Liver (tissue), 3 donors: Measurements from ENCODE around the gene ACAD9.

Experiments used
- ATF3 ChIP-seq: IDR thresholded peaks from 2 replicates; pipeline ENCODE4 v1.6.1; 2016; ENCODE audit warnings: antibody characterized with exemption
- CTCF ChIP-seq: fragments of 150-350 bp; IDR thresholded peaks from 2 replicates; pipeline ENCODE4 v1.5.1; 2017; ENCODE audit warnings: improper control_type of control experiment, low read depth, low read length; ENCODE audit not compliant: missing input control
- EGR1 ChIP-seq, 2 donors: IDR thresholded peaks; 2 replicates each; pipeline ENCODE4 v1.6.1; 2016 to 2018; ENCODE audit warnings: antibody characterized with exemption in 2 of 2, low read depth in 2 of 2
- FOXA1 ChIP-seq: IDR thresholded peaks from 2 replicates; pipeline ENCODE4 v1.6.1; 2016; ENCODE audit warnings: antibody characterized with exemption
- GABPA ChIP-seq, 2 donors: IDR thresholded peaks in 1 of 2; conservative IDR thresholded peaks in 1 of 2; 2 replicates each; pipeline ENCODE4 v1.6.1; 2016; ENCODE audit warnings: antibody characterized with exemption in 2 of 2, mild to moderate bottlenecking in 1 of 2, moderate library complexity in 1 of 2
- HNF4A ChIP-seq, 2 donors: conservative IDR thresholded peaks; 2 replicates each; pipeline ENCODE4 v1.6.1; 2016; ENCODE audit warnings: antibody characterized with exemption in 2 of 2, mild to moderate bottlenecking in 2 of 2
- HNF4G ChIP-seq: IDR thresholded peaks from 2 replicates; pipeline ENCODE4 v1.6.1; 2016; ENCODE audit warnings: antibody characterized with exemption
- JUND ChIP-seq, 2 donors: IDR thresholded peaks; 2 replicates each; pipeline ENCODE4 v1.6.1; 2016; ENCODE audit warnings: antibody characterized with exemption in 2 of 2
- MAX ChIP-seq: IDR thresholded peaks from 2 replicates; pipeline ENCODE4 v1.6.1; 2016; ENCODE audit warnings: antibody characterized with exemption
- REST ChIP-seq: IDR thresholded peaks from 2 replicates; pipeline ENCODE4 v1.6.1; 2016; ENCODE audit warnings: antibody characterized with exemption, mild to moderate bottlenecking
- SP1 ChIP-seq: IDR thresholded peaks from 2 replicates; pipeline ENCODE4 v1.6.1; 2018; ENCODE audit warnings: antibody characterized with exemption, mild to moderate bottlenecking
- TAF1 ChIP-seq: conservative IDR thresholded peaks from 2 replicates; pipeline ENCODE4 v1.6.1; 2016; ENCODE audit warnings: antibody characterized with exemption, mild to moderate bottlenecking
- ZBTB33 ChIP-seq: IDR thresholded peaks from 2 replicates; pipeline ENCODE4 v1.6.1; 2016; ENCODE audit warnings: antibody characterized with exemption
- donor health status: healthy.
- donor health status: healthy.

- no peak for TF ChIP-seq CTCF
- TF ChIP-seq TAF1, result no peak
- TF ChIP-seq MAX, result no peak
- TF ChIP-seq GABPA (IDR thresholded peaks at IDR 0.05 in 1 of 2, conservative IDR thresholded peaks at IDR 0.05 in 1 of 2), result no peak
- no peak for TF ChIP-seq SP1
- no peak for TF ChIP-seq HNF4A (conservative IDR thresholded peaks at IDR 0.05)
- no peak for TF ChIP-seq EGR1 (IDR thresholded peaks at IDR 0.05; ENCODE audit: low read depth in 2 of 2)
- TF ChIP-seq JUND (IDR thresholded peaks at IDR 0.05), result no peak
- TF ChIP-seq HNF4G, result no peak
- TF ChIP-seq ATF3, result no peak
- TF ChIP-seq REST, result no peak
- TF ChIP-seq ZBTB33, result no peak
- TF ChIP-seq FOXA1, result no peak
Measured at GRCh38 chr3:128850544-128850943, 28.9 kb upstream of the ACAD9 start.
